NT2/D1 (cell line): Measurements from ENCODE around the gene ZBTB49.

Experiments
- DNase-seq: peaks from one replicate; pipeline ENCODE4 v3.0.0-alpha.2; 2011; ENCODE audit warnings: low read depth, low spot score
- H3K27me3 ChIP-seq: 2 replicates; pipeline ENCODE4 v1.6.0; 2011; ENCODE audit warnings: mild to moderate bottlenecking; ENCODE audit not compliant: insufficient read length, insufficient read depth
- H3K36me3 ChIP-seq: 2 replicates; pipeline ENCODE4 v1.6.1; 2011; ENCODE audit warnings: mild to moderate bottlenecking, low read length, mixed read lengths; ENCODE audit not compliant: insufficient read depth, insufficient read length
- H3K4me1 ChIP-seq: 2 replicates; pipeline ENCODE4 v1.5.1; 2011; ENCODE audit not compliant: insufficient read depth, insufficient read length
- H3K4me3 ChIP-seq: 2 replicates; pipeline ENCODE4 v1.5.1; 2011; ENCODE audit warnings: low read depth; ENCODE audit not compliant: insufficient read length
- H3K9ac ChIP-seq: 2 replicates; pipeline ENCODE4 v1.6.0; 2011; ENCODE audit warnings: low read depth; ENCODE audit not compliant: insufficient read length
- H3K9me3 ChIP-seq: 2 replicates; pipeline ENCODE4 v1.5.1; 2011; ENCODE audit warnings: mild to moderate bottlenecking, low read length; ENCODE audit not compliant: insufficient read depth
- SUZ12 ChIP-seq: IDR thresholded peaks from 2 replicates; pipeline ENCODE4 v1.6.1; 2011; ENCODE audit not compliant: insufficient read length, insufficient read depth; ENCODE audit errors: extremely low read depth
- YY1 ChIP-seq: IDR thresholded peaks from 2 replicates; pipeline ENCODE4 v1.6.1; 2011; ENCODE audit not compliant: insufficient read length, insufficient read depth
- ZNF274 ChIP-seq: IDR thresholded peaks from 2 replicates; pipeline ENCODE4 v1.6.1; 2011; ENCODE audit warnings: mild to moderate bottlenecking, low read depth, low read length

Gene ZBTB49

DNA sequence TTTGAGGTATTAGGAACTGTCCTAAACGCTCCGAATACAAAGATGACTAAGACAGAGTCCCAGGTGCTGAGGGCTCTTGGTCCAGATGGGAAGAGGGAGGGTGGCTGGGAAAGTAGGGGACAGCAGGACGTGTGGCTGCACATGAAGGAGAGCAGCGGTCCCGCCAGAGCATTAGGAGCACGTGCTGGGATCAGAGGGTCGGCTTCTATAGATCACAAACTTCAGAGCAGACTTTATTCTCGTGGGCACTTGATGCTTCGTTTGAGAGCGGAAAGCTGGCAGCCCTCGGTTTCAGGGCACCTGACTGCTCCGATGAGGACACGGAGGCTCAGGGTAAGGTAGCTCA, 26.1 kb downstream of the ZBTB49 start:
- TF ChIP-seq YY1 (no peak), SUZ12 (no peak), ZNF274 (no peak)

DNA sequence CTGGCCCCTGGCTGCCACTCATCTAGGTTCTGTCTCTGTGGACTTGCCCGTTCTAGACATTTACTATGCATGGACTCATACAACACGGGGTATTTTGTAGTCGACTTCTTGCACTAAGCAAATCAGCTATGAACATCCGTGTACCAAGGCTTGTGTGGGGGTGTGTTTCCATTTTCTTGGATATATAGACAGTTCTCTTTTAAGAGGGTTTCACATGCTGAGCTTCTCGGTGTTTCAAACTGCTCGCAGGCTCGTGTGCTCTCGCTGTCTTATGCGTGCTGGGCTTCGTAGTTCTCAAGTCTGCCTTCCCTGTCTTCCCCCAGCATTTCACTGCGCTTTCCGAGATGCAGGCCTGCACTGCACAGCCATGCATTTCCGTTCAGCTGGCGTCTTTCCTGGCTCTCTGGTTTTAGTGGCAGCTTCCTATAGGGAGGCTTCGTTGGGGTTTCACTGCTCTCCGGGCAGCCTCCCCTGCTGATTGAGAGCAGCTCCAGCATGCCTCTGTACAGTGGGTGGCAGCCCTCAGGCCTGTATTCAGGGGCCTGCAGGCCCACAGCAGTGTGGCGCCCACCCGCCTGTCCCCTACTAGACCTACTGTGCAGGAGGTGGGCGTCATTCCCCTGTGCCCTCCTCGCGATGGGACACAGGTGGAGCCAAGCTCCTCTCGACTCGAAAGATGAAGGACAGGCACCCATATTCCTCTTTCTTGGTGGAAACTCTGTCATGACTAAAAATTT, 27.6 kb downstream of the ZBTB49 start:
- TF ChIP-seq YY1 = no peak
- no peak for TF ChIP-seq SUZ12
- no peak for TF ChIP-seq ZNF274

More for the DNA sequence above, 26.1 kb downstream of the ZBTB49 start:
- no peak for DNase-seq
- no peak overlapping the region for H3K9ac ChIP-seq
- H3K36me3 ChIP-seq = peaks cover 50% of the 10 kb centered on the region
- H3K4me1 ChIP-seq = peaks cover 6% of the 10 kb centered on the region
- no peaks in the 10 kb centered on the region for H3K9me3 ChIP-seq
- H3K27me3 ChIP-seq = no peaks in the 10 kb centered on the region
- H3K4me3 ChIP-seq = no peak overlapping the region

DNA sequence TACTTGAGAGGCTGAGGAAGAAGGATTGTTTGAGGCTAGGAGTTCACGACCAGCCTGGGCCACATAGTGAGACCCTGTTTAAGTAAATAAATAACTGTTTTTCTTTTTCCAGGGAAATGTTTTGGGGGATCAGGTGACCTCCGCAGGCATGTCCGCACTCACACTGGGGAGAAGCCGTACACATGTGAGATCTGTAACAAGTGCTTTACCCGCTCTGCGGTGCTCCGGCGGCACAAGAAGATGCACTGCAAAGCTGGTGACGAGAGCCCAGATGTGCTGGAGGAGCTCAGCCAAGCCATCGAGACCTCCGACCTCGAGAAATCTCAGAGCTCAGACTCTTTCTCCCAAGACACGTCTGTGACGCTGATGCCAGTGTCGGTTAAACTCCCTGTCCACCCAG, 30.5 kb downstream of the ZBTB49 start:
- H3K9me3 ChIP-seq = peaks cover 4% of the 10 kb centered on the region; the same call in 1 of the 2 replicates
- DNase-seq = no peak
- no peak for TF ChIP-seq SUZ12
- no peak for TF ChIP-seq ZNF274
- TF ChIP-seq YY1 = no peak
- H3K9ac ChIP-seq = no peak overlapping the region
- H3K36me3 ChIP-seq = peaks cover 51% of the 10 kb centered on the region
- H3K4me3 ChIP-seq = no peak overlapping the region
- peaks cover 6% of the 10 kb centered on the region for H3K4me1 ChIP-seq
- no peaks in the 10 kb centered on the region for H3K27me3 ChIP-seq

More for the DNA sequence above, 27.6 kb downstream of the ZBTB49 start:
- DNase-seq = no peak
- no peak overlapping the region for H3K4me3 ChIP-seq
- H3K27me3 ChIP-seq = no peaks in the 10 kb centered on the region
- no peak overlapping the region for H3K9ac ChIP-seq
- peaks cover 65% of the 10 kb centered on the region for H3K36me3 ChIP-seq
- peaks cover 6% of the 10 kb centered on the region for H3K4me1 ChIP-seq
- H3K9me3 ChIP-seq = no peaks in the 10 kb centered on the region

DNA sequence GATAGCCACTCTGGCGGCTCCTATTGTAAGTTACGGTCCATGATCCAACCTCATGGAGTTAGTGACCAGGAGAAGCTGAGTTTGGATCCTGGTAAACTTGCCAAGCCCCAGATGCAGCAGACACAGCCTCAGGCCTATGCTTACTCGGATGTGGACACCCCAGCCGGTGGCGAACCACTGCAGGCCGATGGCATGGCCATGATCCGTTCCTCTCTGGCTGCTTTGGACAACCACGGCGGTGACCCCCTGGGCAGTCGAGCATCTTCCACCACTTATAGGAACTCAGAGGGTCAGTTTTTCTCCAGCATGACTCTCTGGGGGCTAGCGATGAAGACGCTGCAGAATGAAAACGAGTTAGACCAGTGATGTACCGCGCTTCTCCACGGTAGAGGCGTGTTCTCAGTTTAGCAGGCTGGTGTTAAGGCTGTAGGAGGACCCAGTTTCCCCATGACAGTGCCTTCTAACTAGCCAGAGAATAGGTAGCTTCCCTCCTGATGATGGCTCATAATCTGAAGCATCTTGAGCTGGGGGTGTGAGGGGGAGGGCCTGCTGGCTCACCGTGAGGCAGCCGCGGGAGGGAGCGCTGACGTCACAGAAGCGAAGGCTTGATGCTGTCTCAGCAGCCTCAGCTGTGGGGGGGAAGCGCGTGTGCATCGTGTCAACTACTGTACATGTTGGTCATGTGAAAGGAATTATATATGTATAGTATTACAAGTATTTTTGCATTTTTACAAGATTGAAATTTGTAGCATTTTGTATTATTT, 31.1 kb downstream of the ZBTB49 start:
- peaks cover 46% of the 10 kb centered on the region for H3K36me3 ChIP-seq
- H3K27me3 ChIP-seq = no peaks in the 10 kb centered on the region

DNA sequence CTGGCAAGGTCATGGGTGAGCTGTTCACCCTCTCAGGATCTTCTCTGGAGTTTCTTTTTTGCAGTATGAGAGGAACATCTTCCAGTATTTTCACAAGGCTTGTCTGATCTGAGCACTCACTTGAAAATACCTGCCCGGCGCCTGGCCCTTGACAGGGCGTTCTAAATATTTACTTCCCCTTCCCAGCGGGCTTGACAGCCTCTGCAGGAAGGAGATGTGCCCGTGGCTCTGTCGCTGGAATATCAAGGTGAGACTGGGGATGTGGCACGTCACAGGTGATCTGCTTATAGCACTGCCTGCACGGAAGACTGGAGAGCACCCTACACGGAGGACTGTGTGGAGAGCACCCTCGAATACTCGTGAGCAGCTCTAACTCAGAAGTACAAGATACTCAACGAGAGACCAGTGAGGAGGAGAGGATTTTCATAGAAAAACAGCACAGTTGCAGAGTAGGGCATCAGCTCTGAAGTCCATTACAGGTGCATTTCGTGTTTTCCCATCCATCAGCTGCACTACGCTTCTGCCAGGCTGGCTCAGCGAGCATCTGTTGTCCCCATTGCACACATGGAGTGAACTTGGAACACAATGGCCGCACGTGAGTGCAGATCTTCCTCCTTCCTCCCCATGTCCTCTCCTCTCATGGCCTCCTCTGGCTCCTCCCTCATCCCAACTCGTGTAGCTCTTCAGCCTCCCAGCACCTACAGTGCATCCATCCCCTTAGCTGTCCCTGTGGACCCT, 32.1 kb downstream of the ZBTB49 start:
- Histone ChIP-seq H3K4me3 (no peak overlapping the region), H3K9me3 (peaks cover 8% of the 10 kb centered on the region; the same call in 1 of the 2 replicates), H3K4me1 (peaks cover 6% of the 10 kb centered on the region), H3K9ac (no peak overlapping the region), H3K27me3 (no peaks in the 10 kb centered on the region), H3K36me3 (peaks cover 36% of the 10 kb centered on the region)
- TF ChIP-seq SUZ12 = no peak
- no peak for TF ChIP-seq ZNF274
- no peak for TF ChIP-seq YY1
- DNase-seq = no peak

More for the DNA sequence above, 31.1 kb downstream of the ZBTB49 start:
- H3K9me3 ChIP-seq = peaks cover 8% of the 10 kb centered on the region; the same call in 1 of the 2 replicates
- no peak overlapping the region for H3K4me3 ChIP-seq
- H3K9ac ChIP-seq = no peak overlapping the region
- H3K4me1 ChIP-seq = peaks cover 6% of the 10 kb centered on the region
- DNase-seq = no peak
- TF ChIP-seq ZNF274 (no peak), SUZ12 (no peak), YY1 (no peak)

DNA sequence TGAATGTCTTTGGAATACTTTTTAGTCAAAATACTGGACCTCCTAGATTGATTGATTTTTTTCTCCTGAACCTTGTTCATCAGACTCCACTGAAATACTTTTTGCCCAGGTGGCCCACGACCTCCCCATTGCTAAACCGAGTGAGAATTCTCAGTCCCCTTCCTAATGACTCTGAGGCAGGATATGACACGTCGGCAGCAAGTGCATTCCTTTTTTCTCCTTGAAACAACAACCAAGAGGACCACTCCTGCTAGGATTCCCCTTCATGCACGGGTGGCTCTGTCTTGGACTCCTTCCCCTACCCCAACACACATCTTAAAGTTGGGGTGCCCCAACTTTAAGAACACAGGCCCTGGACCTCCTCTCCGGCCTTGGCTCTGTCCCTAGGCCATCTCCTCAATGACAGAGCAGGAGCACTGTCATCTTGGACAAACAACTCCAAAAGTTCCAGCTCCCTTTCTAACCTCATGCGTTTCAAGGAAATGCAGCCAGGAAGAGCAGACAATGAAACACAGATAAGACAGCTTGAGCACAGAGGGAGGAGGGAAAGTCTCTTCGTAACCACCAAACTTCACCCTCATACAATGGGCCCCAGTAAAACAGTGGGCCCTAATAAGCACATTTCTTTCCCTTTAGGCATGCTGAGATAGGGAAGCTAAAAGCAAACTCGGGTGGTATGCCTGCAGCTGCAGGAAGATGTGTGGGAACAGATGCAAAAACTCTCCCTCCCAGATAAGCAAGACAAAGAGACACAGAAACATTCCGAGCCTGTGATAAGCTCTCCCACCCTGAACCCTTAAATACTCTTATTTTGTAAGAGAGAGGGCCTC, 33.9 kb downstream of the ZBTB49 start:
- H3K9me3 ChIP-seq = peaks cover 8% of the 10 kb centered on the region; the same call in 1 of the 2 replicates
- peaks cover 30% of the 10 kb centered on the region for H3K36me3 ChIP-seq
- no peak overlapping the region for H3K4me3 ChIP-seq
- no peak for DNase-seq
- H3K9ac ChIP-seq = no peak overlapping the region
- H3K4me1 ChIP-seq = no peaks in the 10 kb centered on the region
- TF ChIP-seq ZNF274 (no peak), YY1 (no peak), SUZ12 (no peak)
- H3K27me3 ChIP-seq = no peaks in the 10 kb centered on the region
